ENCODE data around the gene TH.

GRCh38 chr11:2207773-2208621, 36.4 kb upstream of the TH start:
- TF ChIP-seq CTCF (IDR thresholded peaks at IDR 0.05) (no peak), EZH2 (IDR thresholded peaks at IDR 0.05; ENCODE audit: borderline replicate concordance, insufficient read depth, low read depth, low read length, poor library complexity, severe bottlenecking) (no peak)
